Adipose tissue (tissue), 3 donors: ENCODE data around the gene TFIP11. TPM values are rescaled to one million over a fixed set of nuclear protein-coding genes. Genes with fewer than 3 reads are reported as not detected.

Experiments used
- H3K27ac ChIP-seq: one replicate; pipeline ENCODE4 v1.5.1; 2013; ENCODE audit warnings: low read depth, low read length
- WGBS, 3 donors: extraction: QIAGEN DNeasy Blood & Tissue Kit; methylation state at CpG; one replicate each; pipeline ENCODE4 v1.1.7; 2013; 5-methylcytosine and 5-hydroxymethylcytosine counted together
- polyA plus RNA-seq, 3 donors: library from polyadenylated mRNA; stranded (reverse); fragments of 200-250 nt; gene quantifications; one replicate each; pipeline ENCODE4 v1.2.3, GENCODE V29; 2013
- donor health status: healthy with polysubstance abuse.
- donor health status: Bipolar disorder and iron deficiency.
- donor health status: healthy.

Gene TFIP11
- 10 to 100 TPM; 10.9 to 15.5 (median 12.1) TPM for polyA plus RNA-seq

- peak within 1 kb of the TSS; percentile 8 for H3K27ac ChIP-seq
- 0% methylated on average over 40 of the region's 40 CpGs for WGBS, 3 donors
Observed at GRCh38 chr22:26512149-26512793, at the start of gene TFIP11. Gene TFIP11 (minus strand): TSS chr22:26512473. CDS start chr22:26510272, 2,201 bp downstream.

- H3K27ac ChIP-seq, result no peak overlapping the region
- 40 to 91% (median 87%) methylated on average over 9 of the region's 9 CpGs for WGBS, 3 donors
Observed at GRCh38 chr22:26561756-26562417, 49.6 kb upstream of the TFIP11 start.

- no peak overlapping the region for H3K27ac ChIP-seq
- 57 to 90% (median 89%) methylated on average over 13 of the region's 13 CpGs for WGBS, 3 donors
Observed at GRCh38 chr22:26559961-26560575, 47.8 kb upstream of the TFIP11 start.

- WGBS, 3 donors, result 37 to 74% (median 61%) methylated on average over 3 of the region's 3 CpGs
- no peak overlapping the region for H3K27ac ChIP-seq
Observed at GRCh38 chr22:26558248-26558895, 46.1 kb upstream of the TFIP11 start.

- no peak overlapping the region for H3K27ac ChIP-seq
- WGBS, 3 donors, result 29 to 93% (median 91%) methylated on average over 5 of the region's 5 CpGs
Observed at GRCh38 chr22:26556904-26557303, 44.6 kb upstream of the TFIP11 start.

GRCh38 chr22:26555478-26555877 is 43.2 kb upstream of the TFIP11 start:
- WGBS, 3 donors, result 44 to 91% (median 83%) methylated on average over 11 of the region's 11 CpGs

GRCh38 chr22:26554956-26555355 is 42.7 kb upstream of the TFIP11 start:
- WGBS, 3 donors, result 49 to 87% (median 84%) methylated on average over 6 of the region's 6 CpGs
- no peak overlapping the region for H3K27ac ChIP-seq

More at GRCh38 chr22:26555478-26555877, 43.2 kb upstream of the TFIP11 start:
- H3K27ac ChIP-seq, result no peak overlapping the region

GRCh38 chr22:26553056-26553752 is 40.9 kb upstream of the TFIP11 start:
- WGBS, 3 donors, result 40 to 63% (median 59%) methylated on average over 7 of the region's 7 CpGs
- no peak overlapping the region for H3K27ac ChIP-seq

- 35 to 84% (median 58%) methylated on average over 9 to 10 of the region's 10 CpGs for WGBS, 3 donors
- H3K27ac ChIP-seq, result no peak overlapping the region
Observed at GRCh38 chr22:26552466-26552865, 40.2 kb upstream of the TFIP11 start.

GRCh38 chr22:26551568-26551967 is 39.3 kb upstream of the TFIP11 start:
- whole genome bisulfite sequencing, 3 donors, result 74 to 93% (median 93%) methylated on average over 2 of the region's 2 CpGs
- H3K27ac ChIP-seq, result no peak overlapping the region

- WGBS, 3 donors, result 45 to 66% (median 59%) methylated on average over 8 of the region's 8 CpGs
- no peak overlapping the region for H3K27ac ChIP-seq
Observed at GRCh38 chr22:26550498-26551033, 38.3 kb upstream of the TFIP11 start.

- H3K27ac ChIP-seq, result no peak overlapping the region
- WGBS, 3 donors, result 60 to 92% (median 90%) methylated on average over 4 of the region's 4 CpGs
Observed at GRCh38 chr22:26549902-26550497, 37.7 kb upstream of the TFIP11 start.

GRCh38 chr22:26548984-26549383 is 36.7 kb upstream of the TFIP11 start:
- H3K27ac ChIP-seq, result no peak overlapping the region

GRCh38 chr22:26548303-26548702 is 36.0 kb upstream of the TFIP11 start:
- WGBS, 3 donors, result 74 to 93% (median 91%) methylated on average over 3 of the region's 3 CpGs

More at GRCh38 chr22:26548984-26549383, 36.7 kb upstream of the TFIP11 start:
- 45 to 90% (median 86%) methylated on average over 6 of the region's 6 CpGs for WGBS, 3 donors

GRCh38 chr22:26547837-26548236 is 35.6 kb upstream of the TFIP11 start:
- no peak overlapping the region for H3K27ac ChIP-seq
- WGBS, 3 donors, result 72 to 95% (median 95%) methylated on average over 4 of the region's 4 CpGs

More at GRCh38 chr22:26548303-26548702, 36.0 kb upstream of the TFIP11 start:
- no peak overlapping the region for H3K27ac ChIP-seq

- 62 to 73% (median 66%) methylated on average over 7 of the region's 7 CpGs for WGBS, 3 donors
Observed at GRCh38 chr22:26547426-26547825, 35.2 kb upstream of the TFIP11 start.

GRCh38 chr22:26546282-26546681 is 34.0 kb upstream of the TFIP11 start:
- no peak overlapping the region for H3K27ac ChIP-seq
- WGBS, 3 donors, result 64 to 81% (median 73%) methylated on average over 5 of the region's 5 CpGs

More at GRCh38 chr22:26547426-26547825, 35.2 kb upstream of the TFIP11 start:
- no peak overlapping the region for H3K27ac ChIP-seq

- WGBS, 3 donors, result 76 to 79% (median 77%) methylated on average over 5 of the region's 5 CpGs
- H3K27ac ChIP-seq, result no peak overlapping the region
Observed at GRCh38 chr22:26545827-26546226, 33.6 kb upstream of the TFIP11 start.
